SH-SY5Y (cell line): ENCODE results near the gene RELT.

Experiments used
- GATA2 ChIP-seq: IDR thresholded peaks from 2 replicates; pipeline ENCODE4 v1.6.1; 2011; ENCODE audit warnings: mild to moderate bottlenecking, low read depth, low read length
- GATA3 ChIP-seq: IDR thresholded peaks from 2 replicates; pipeline ENCODE4 v1.6.1; 2011; ENCODE audit warnings: low read depth, mild to moderate bottlenecking, low read length, moderate library complexity

Gene RELT

DNA sequence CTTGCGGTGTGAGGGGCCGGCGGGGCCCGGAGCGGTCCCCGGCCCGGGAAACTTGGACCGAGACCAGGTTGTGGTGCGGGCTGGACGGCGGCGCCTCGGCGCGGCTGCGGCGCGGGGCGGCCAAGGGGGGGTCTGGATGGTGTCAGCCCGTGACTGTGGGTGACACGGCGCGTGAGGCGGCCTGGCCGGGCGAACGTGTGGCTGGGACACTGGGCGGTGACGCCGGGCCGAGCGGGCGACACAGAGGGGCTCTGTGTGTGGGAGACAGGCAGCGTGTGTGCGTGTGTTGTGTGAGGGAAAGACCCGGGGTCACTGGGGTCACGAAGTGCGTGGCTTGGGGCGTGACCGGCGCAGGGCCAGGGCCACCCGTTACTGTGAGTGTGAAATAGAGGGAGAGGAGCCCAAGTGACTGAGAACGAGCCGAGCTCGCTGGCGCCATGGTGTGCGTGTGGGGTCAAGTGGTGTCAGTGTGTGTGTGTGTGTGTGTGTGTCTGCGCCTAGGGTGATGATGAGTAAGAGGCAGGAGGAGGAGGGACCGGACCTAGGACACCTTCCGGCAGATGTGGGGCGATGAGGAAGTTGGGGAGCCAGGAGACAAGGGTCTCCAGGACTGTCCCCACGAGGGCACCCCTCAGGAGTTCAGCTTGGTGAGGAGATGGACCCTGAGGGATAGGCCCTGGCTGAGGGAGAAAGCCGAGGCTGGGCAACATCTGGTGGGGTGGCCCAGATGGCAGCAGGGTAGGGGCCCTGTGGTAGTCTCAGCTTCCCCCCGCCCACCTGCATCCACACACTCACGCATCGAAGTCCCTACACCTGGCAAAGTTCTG lies 817 bp downstream of the RELT start:
- TF ChIP-seq GATA2: no peak
- no peak for TF ChIP-seq GATA3

DNA sequence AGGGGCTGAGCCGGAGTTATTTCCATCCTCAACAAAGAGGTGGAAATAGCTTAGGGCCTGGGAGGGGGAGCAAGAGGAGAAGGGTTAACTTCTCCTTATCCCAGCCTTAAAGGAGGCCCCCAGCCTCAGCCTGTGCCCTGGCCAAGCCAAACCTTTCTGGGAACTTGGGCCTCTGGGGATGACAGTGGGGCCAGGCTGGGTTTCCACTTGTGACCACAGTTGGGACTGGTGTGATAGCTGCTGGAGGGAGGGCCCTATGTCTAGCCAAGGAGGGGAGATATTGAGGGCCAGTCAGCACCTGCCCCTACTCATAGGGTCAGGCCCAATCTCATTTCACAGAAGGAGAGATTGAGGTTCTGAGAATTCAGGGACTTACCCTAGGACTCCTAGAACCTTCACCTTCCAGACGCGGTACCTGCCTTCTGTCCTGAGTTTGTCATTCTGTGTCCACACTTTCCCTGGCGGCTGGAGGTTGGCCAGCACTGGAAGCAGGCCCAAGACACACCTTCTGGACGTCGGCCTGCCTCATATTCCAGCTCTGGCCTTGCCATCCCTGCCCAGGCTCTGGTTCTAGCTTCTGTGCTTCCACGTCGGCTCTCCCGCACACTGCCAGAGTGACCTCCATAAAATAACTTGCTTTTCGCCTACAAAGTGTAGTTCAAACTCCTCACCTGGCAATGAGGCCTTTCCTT lies 3.1 kb downstream of the RELT start:
- TF ChIP-seq GATA2: no peak
- no peak for TF ChIP-seq GATA3

DNA sequence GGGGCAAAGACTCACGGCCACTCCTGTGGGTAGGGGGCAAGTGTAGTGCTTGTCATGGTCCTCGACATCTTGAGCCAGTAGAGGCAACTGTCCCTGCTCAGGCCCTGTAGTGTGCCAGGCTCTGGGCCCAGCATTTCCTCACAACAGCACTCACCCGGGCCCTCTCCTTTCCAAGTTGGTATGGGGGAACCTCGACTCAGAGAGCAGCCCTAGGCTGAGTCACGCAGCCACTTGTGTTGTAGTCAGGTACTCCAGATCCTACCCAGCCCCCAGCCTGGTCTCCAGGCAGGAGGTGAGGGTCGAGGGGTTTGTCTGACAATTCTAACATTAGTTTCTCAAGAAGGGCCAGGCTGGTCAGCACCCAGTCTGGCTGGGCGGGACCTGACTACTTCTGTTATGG lies 4.1 kb downstream of the RELT start:
- TF ChIP-seq GATA2 (no peak), GATA3 (no peak)

DNA sequence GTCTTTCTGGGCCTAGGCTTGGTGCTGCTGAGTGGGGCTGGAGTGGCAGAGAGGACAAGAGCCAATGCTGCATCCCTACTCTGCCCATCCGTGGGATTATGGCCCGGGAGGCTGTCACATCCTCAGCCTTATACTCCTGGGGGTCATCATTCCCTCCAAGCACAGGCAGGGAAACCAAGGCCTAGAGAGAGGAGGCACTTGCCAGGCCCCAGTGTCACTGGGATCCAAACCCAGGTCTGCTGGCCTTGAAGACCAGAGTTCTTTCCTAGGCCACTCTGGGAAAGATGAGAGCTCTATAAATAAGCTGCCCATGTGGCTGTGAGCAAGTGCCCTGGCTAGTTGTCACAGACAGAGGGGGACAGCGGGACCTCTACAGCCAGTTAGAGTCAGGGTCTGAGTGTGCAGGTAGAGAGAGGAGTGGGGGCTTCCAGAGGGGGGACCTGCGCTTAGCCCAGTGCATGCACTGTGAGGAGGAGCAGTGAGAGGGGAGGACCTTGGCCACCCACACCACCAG lies 4.8 kb downstream of the RELT start:
- no peak for TF ChIP-seq GATA2
- TF ChIP-seq GATA3: no peak

DNA sequence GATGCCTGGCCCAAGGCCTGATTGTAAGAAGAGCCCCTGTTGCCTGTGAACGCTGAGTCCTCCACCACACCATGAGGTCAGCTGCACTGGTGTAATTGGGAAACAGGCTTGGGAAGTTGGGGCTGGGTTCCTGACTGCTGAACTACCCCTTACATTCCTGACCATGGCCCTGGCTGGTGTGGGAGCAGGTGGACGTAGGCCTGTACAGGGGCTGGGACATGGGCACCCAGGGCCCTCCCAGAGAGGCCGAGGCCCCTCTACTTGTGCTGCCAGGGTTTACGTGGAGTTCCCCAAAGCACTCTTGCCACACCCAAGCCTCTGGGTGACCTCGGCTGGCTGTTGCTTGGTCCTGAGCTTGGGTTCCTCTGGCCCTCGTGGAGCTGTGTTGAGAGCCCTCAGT lies 5.4 kb downstream of the RELT start:
- TF ChIP-seq GATA2 (no peak), GATA3 (no peak)

DNA sequence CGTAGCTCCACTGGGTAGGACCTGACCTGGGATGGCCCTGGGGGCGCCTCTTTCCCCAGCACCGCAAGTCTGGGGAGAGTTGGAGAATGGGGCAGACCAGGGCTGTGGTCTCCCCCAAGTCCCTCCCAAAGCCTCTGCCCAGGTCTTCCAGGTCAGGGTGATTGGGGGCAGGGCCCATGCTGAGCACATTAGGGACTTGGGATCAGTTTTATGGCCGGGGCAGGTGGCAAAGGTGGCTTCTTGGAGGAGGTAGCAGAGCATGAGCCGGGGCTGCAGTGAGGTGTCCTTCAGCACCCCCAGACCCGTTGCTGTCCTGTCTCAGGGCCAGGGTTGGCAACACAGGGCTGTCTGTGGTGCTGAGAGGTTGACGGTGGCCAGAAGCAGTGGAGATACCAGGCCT lies 6.0 kb downstream of the RELT start:
- TF ChIP-seq GATA3 (no peak), GATA2 (no peak)

DNA sequence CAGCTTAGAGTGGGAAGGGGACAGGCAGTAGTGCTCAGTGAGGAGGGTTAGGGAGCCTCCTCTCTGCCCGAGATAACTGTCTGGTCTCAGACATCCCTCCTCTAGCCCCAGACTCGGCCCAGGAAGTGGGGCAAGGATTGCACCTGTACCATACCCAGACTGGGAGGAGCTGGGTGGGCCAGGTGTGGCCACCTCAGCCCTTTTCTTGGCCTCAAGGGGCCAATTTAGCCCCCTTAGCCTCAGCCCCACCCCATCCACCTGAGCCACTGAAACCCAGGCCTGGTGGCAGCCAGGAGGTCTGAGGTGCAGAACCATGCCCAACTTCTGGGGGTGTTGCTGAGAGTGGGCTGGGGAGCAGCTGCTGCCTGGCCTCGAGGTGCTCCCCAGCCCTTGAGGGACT lies 6.5 kb downstream of the RELT start:
- TF ChIP-seq GATA2 (no peak), GATA3 (no peak)

DNA sequence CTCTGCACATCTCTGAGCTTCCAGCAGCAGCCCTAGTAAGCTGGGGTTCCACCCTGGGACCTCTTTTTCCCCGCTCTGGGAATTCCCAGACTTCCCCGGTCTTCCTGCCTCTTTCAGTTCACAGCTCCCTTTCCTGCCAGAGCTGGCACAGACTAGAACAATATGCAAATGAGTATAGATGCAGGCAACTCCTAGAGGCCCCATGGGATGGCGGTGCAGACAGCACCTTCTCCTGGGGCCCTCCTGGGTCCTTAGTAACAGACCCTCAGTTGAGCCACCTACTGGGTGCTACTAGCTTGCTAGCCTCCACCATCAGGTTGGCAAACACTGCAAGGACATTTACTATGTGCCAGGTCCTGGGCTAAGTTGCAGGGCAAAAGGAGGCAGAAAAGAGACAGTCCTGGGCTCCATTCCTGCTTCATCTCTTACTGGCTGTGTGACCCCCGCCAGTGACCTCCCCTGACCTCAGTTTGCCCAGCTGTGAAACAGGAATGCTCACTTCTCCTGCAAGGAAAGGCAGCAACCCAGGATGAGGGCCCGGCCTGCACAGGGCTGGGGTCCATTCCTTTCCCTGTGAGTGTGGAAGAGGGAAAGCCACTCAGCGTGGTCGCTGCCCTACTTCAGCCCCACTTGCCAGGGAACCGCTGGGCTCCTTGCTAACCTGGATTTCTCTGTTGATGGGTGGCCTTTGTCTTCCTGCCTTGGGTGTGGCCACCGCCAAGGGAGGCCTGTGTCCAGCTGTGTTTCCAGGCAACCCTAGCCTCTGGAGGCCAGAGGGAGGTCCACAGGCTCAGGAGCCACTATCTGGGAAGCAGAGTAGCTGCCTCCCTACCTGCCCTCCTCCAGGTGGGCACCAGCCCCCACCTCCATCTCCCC lies 7.3 kb downstream of the RELT start:
- no peak for TF ChIP-seq GATA2
- TF ChIP-seq GATA3: no peak

DNA sequence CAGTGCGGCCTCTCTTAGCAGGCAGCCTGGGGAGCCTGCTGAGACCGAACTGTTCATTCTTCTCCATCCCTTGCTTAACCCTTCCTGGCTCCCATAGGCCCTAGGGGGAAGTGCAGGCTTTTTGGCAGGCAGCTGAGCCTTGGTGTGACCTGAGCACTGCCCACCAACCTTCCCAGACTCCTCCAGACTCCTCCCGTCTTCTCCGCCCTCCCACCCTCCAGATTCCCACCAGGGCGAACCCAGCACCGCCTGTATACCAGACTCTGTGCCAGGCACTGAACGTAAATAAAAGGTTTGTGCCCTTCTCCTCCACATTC lies 7.9 kb downstream of the RELT start:
- TF ChIP-seq GATA2: no peak

DNA sequence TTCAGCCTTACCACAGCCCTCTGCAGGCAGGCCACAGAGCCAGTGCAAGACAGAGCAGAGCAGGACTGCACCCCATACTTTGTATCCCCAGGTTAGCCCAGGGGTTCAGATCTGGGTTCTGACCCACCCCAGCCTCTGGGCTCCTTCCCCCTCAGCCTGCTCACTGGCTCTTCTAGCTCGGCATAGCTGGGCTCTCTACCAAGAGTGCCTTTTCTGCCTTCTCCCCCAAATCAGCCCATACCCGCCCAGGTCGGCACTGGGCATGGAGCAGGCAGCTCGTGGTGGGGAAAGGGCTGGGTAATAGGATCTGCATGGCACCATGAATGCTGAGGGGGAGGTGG lies 8.3 kb downstream of the RELT start:
- TF ChIP-seq GATA3: no peak
- TF ChIP-seq GATA2: no peak

DNA sequence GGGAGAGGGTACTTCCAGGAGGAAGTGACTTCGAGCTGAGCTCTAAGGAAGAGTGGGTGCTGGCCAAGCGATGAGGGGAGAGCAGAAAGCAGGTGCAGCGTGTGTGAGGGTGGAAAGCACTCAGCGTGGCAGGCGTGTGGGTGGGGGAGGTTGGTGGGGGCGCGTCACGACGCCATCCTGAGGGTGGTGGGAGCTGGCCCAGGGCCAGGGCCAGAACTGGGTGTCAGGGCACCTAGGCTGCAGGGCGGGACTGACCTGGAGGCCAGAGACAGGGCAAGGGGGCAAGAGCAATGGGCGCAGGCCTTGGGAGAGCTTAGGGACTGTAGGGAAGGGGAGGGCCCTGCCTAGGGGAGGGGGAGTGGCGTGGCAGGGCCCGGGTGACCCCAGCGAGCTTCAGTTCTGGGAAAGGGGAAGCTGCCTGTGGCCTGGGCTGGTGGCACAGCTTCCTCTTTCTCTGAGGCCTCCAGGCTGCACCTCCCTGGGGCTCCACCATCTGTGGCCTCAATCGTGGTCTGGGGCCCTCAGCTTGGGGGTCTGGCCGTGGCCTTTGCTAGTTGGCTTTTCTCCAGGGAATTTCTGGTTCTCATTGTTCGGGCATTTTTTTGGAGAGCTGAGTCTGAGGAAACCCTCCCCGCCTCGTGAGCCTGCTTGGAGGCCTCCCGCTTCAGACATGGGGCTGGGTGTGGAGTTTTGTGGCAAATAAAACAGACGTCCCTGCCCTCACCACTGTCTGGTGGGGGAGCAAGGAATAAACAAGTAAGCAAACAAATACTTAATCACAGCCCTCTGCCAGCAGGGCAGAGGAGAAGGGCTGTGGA lies 8.9 kb downstream of the RELT start:
- no peak for TF ChIP-seq GATA2
- no peak for TF ChIP-seq GATA3

DNA sequence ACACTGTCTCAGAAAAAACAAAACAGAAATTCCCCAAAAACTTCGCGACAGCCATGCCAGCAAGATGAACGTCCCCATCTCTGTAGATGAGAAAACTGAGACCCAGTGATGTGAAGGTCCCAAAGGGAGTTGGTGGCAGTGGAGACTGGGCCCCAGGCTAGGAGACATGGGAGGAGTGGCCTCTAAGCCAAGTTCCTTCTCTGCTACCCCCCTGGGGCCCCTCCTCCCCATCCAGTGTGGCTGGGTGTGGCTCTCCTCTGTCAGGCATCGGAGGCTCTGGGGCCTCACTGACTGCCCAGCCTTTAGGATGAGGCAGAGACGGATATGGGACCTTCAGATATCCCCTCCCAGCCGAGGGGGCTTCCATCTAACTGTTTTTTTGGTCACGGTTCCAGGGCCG lies 9.8 kb downstream of the RELT start:
- TF ChIP-seq GATA2 (no peak), GATA3 (no peak)

DNA sequence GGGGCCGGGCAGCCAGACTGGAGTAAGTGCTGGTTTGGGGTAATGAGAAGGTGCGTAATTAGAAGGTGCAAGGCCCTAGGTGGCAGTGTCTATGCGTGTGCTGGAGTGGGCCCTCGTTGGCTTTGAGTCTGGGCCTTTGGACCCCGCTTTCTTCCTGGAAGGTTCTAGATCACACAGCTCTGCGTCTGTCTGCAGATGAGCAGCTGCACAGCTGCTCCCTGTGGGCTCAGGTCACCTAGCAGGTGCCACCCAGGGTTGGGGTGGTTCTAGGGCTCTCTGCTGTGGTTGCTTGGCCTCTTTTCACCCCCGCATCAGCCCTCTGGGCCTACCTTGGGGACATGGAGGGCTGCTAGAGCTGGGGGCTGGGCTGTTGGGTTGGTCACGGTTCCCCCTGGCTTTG lies 10.3 kb downstream of the RELT start:
- TF ChIP-seq GATA3 (no peak), GATA2 (no peak)

DNA sequence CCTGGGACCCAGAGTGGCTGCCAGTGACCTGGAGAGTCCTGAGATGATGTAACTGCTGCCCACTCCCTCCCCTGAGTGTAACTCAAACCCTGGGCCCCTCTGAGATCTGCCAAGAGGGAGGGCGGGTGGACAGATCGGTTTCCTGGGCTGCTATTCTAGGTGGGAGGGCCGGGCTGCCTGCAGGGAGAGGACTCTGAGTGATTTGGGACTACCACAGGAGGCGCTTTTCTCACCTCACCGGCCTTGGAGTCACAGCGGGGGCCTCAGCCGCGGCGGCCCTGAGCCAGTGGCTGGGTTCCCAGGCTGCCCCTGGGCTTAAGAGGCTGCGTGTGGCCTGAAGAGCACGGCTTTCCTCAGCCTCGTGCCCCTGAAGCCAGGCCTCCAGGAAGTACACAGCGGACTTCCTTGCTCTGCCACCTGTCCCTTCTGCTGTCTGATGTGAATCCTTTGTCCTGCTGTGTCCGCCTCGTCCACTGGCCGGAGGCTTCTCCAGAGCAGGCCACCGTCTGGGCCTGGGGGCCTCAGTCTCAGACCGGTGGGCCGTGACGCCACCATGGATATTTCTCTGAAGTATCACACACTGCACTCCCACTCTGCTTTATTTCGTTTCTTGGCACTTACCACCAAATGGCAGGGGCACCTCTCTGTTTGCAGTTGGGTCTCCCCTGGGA lies 11.5 kb downstream of the RELT start:
- TF ChIP-seq GATA2 (no peak), GATA3 (no peak)
